AG09309 (cell line): ENCODE measurements around the gene MBP.
A peak's percentile ranks its signal among the peaks of the same experiment; 100 is the strongest.
"Not testable (repeated sequence)": the region's sequence is repeated elsewhere in the genome, so short reads cannot be mapped to it uniquely, and the experiment has no call there.

Experiments
- DNase-seq: peaks from one replicate; pipeline ENCODE4 v3.0.0-alpha.2; 2010; ENCODE audit warnings: low read depth
- H3K4me3 ChIP-seq: 2 replicates; pipeline ENCODE4 v1.5.1; 2011; ENCODE audit warnings: mild to moderate bottlenecking, low read depth, low read length, moderate library complexity; ENCODE audit not compliant: control insufficient read depth
- TF ChIP-seq, protein P1 (sequence below): IDR thresholded peaks from 2 replicates; pipeline ENCODE4 v1.5.1; 2011; ENCODE audit warnings: mild to moderate bottlenecking, low read depth, low read length, inconsistent platforms; ENCODE audit not compliant: insufficient read depth, control insufficient read depth; ENCODE audit errors: missing control alignments

The MBP gene

GRCh38 chr18:76953156-76953555 is 179.4 kb downstream of the MBP start:
- DNase-seq: no peak
- H3K4me3 ChIP-seq: no peak overlapping the region
- TF ChIP-seq, protein P1, sequence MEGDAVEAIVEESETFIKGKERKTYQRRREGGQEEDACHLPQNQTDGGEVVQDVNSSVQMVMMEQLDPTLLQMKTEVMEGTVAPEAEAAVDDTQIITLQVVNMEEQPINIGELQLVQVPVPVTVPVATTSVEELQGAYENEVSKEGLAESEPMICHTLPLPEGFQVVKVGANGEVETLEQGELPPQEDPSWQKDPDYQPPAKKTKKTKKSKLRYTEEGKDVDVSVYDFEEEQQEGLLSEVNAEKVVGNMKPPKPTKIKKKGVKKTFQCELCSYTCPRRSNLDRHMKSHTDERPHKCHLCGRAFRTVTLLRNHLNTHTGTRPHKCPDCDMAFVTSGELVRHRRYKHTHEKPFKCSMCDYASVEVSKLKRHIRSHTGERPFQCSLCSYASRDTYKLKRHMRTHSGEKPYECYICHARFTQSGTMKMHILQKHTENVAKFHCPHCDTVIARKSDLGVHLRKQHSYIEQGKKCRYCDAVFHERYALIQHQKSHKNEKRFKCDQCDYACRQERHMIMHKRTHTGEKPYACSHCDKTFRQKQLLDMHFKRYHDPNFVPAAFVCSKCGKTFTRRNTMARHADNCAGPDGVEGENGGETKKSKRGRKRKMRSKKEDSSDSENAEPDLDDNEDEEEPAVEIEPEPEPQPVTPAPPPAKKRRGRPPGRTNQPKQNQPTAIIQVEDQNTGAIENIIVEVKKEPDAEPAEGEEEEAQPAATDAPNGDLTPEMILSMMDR: no peak

DNA sequence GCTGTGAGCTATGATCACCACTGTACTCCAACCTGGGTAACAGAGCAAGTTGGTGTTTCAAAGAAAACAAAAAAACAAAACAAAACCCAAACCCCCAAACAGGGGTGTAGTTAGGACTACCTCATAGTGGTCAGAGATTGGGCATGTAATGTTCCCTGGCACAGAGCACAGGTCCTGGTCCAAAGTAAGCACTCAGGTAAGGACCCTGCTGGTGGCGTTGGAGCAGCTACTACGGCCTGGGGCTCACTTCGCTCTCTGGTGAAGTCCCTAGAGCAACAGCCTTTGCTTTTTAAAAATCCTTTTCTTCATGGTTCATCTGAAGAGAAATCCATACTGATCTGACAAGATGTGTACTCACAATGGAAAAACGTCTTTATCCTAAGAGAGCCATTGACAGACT is 179.8 kb downstream of the MBP start:
- H3K4me3 ChIP-seq: no peak overlapping the region
- DNase-seq: no peak
- TF ChIP-seq, protein P1: no peak

DNA sequence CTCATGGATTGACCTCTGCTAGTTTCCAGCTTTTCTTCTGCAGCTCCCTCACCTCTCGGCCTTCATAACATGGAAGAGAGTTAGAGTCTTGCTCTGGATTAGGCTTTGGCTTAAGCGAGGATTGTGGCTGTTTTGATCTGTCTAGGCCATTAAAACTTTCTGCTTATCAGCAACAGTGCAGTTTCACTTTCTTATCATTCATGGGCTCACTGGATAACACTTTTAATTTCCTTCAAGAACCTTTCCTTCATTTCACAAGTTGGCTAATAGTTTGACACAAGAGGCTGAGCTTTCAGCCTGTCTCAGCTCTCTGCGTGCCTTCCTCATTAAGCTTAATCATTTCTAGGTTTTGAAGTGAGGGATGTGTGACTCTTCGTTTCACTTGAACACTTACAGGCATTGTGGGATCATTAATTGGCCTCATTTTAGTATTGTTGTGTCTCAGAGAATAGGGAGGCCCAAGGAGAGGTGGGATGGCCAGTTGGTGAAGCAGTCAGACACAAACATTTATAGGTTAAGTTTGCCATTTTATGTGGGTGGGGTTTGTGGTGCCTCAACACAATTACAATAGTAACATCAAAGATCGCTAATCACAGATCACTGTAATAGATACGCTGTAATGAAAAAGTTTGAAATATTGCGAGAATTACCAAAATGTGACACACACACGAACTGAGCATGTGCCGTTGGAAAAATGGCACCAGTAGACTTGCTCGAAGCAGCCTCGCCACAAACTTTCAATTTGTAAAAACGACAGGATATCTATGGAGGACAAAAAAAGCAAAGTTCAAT is 180.9 kb downstream of the MBP start:
- DNase-seq: no peak
- TF ChIP-seq, protein P1: no peak
- no peak overlapping the region for H3K4me3 ChIP-seq

DNA sequence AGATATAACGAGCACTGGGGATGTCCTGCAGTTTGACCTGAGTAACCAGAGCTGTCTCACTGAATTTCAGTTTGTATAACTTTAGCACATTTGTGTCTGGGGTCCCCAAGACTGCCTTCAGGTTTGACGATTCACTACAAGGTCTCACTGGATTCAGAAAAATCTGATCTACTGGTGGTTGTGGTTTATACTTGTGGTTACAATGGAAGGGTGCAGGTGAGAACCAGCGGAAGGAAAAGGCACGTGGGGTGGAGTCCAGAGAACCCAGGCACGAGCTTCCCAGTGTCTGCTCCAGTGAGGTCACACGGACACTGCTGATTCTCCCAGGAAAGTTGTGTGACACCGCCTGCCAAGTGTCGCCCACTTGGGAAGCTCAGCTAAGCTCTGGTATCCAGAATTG is 184.2 kb downstream of the MBP start:
- no peak overlapping the region for H3K4me3 ChIP-seq
- TF ChIP-seq, protein P1: no peak
- DNase-seq: no peak

GRCh38 chr18:76944346-76944745 is 188.2 kb downstream of the MBP start:
- H3K4me3 ChIP-seq, DNase-seq: not testable (repeated sequence)

DNA sequence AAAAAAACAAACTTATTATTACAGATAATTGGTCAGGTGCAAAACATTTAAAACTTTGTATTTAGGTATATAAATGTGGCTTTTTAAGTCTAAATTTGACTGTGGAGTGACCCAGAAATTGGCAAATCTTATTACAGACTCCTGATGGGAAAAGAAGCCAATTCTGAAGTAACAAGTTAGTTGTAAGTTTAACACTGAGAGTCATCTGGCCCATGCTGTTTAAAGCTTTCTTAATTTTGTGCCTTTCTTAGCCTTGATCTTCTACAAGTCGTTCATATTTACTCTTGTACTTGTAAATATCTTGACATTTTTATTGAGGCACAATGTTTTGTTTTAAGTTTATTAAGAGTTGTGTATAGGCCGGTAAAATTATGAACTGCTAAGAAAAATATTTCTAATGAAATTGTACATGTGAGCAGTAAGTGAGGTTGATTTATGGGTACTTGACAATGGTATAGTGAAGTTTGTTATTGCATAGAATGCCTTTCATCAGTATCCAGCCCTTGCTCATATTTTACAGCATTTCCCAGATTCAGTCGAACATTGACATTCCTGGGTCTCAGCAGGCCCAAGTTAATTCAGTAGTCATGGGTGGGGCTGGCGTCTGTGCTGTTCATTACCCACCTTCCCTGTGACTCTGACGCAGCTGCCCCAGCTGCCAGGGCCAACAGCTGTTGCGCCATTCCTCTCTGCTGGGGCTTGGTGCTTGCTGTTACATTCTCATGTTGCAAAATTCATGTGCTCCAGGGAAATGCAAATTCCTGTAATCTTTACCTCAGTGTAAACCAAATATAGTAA is 188.8 kb downstream of the MBP start:
- DNase-seq: peak; percentile 39
- TF ChIP-seq, protein P1: no peak
- H3K4me3 ChIP-seq: no peak overlapping the region

- no peak overlapping the region for H3K4me3 ChIP-seq
- no peak for DNase-seq
- TF ChIP-seq, protein P1: no peak
Observed at GRCh38 chr18:76941284-76941683, 191.3 kb downstream of the MBP start.
